Caki2 (cell line): ENCODE measurements around the gene TNP2. TPM values are rescaled to one million over a fixed set of nuclear protein-coding genes. Genes with fewer than 3 reads are reported as not detected.

Experiments
- DNase-seq: peaks from one replicate; pipeline ENCODE4 v3.0.0-alpha.2; 2015; ENCODE audit warnings: low read depth
- in situ Hi-C: cut with HindIII; loops from 2 replicates; pipeline ENCODE4 v1.10.0; 2016; ENCODE audit warnings: low sequenced_read_pairs, low pct_unique_long_range_greater_than_20kb, mixed read lengths
- total RNA-seq: library from RNA; depleted of rRNA; stranded (reverse); fragments of >200 nt; shearing (Covaris generic); gene quantifications from 2 replicates; pipeline ENCODE4 v1.2.3, GENCODE V29; 2014; ENCODE audit warnings: low replicate concordance

The TNP2 gene
- total RNA-seq, 1 experiment from 2014 or later, result not detected

DNA sequence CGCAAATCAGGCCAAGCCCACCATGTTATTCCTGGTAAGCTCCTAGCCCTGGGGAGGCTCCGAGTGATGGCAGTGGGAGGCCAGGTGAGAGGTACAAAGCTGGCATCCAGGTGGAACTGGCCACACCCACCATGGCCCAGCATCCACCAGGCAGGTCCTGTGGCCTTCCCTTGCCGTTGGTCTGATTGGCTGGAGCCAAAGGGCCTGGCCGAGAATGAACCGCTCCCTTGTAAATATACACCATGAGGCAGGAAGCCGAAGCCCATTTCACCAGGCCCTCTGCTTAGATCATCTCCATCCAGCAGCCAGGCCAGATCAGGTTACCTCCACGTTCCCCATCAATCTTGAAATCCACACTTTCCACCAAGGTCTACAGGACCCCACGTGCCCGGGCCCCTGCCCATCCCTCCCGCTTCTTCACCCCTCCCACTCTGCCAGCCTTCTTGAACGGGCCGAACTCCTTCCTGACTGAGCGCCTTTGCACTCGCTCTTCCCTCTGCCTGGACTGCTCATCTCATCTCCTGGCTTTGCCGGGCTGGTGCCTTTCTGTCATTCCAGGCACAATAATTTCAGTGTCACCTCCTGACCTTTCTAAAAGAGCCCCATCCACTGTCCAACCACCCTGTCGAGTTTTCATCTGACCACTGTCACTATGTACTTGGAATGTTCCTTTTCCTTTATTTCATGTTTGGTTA is 18.9 kb downstream of the TNP2 start:
- DNase-seq, result peak; percentile 16
- in situ Hi-C loops, result no loop called here

DNA sequence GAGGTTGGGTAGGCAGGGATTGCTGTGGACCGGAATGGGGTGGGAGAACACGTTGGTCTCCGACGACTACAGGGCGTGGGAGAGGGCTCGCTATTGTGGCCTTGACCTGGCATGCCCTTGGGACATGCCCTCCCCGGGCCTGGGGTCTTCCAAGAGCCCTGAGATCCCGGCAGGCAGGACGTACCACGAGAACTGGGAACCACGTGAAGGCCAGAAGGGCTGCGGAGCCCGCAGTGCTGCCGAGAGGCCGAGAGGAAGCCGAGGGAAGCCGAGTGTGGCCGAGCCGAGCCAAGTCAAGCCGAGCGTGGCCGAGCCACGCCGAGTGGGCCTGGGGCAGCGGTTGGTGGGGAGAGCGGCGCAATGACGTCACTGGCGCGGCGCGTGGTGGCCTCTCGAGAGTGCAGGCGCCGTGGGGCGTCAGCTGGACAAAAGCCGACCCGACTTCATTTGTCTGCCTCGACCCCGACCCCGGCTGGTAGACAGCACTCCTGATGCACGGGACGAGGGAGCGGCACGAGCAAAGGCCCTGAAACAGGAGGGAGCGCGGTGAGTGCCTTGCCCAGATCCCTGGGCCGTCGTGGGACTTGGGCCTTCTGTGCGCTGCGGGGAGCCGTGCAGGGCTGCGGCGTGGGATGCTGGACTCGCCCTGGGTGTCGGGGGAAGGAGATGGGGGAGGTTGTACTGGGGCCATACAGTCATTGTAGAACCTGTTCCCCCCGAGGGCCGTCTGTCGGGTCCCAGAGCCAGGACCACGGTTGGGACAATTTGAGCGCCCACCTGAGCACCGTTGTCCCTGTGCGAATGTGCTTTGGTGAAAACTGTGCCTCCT is 19.7 kb downstream of the TNP2 start:
- in situ Hi-C loops, result no loop called here
- no peak for DNase-seq

DNA sequence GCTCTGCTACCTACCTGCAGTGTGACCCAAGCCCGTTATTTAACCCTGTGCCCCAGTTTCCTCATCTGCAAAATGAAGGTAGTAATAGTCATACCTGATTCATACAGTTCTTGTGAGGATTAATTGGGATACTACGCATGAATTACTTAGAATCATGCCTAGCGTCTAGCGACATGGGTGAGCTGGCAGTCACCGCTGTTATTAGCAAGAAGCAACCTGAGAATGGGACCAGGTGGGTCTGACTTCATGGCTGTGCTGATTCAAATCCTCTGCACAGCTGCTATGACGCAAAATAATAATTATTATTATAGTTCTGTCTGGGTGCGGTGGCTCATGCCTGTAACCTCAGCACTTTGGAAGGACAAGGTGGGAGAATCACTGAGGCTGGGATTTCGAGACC is 21.0 kb downstream of the TNP2 start:
- in situ Hi-C loops, result no loop called here
- no peak for DNase-seq

- in situ Hi-C loops, result no loop called here
- DNase-seq, result no peak
Observed at GRCh38 chr16:11245988-11246387, 23.1 kb downstream of the TNP2 start.

- in situ Hi-C loops, result no loop called here
- no peak for DNase-seq
Observed at GRCh38 chr16:11245222-11245737, 23.8 kb downstream of the TNP2 start.

DNA sequence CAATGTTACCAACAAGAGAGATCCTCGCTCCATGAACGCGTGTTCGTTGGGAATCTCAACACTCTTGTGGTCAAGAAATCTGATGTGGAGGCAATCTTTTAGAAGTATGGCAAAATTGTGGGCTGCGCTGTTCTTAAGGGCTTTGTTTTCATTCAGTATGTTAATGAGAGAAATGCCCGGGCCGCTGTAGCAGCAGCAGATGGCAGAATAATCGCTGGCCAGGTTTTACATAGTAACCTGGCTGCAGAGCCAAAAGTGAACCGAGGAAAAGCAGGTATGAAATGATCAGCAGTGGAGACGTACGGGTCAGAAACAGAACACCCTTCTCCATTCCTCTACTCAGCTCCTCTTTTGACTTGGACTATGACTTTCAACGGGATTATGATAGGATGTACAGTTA is 26.5 kb downstream of the TNP2 start:
- in situ Hi-C loops, result no loop called here
- no peak for DNase-seq

GRCh38 chr16:11241480-11242204 is 27.5 kb downstream of the TNP2 start:
- in situ Hi-C loops, result no loop called here

GRCh38 chr16:11240636-11241473 is 28.3 kb downstream of the TNP2 start:
- in situ Hi-C loops, result no loop called here
- no peak for DNase-seq

More at GRCh38 chr16:11241480-11242204, 27.5 kb downstream of the TNP2 start:
- DNase-seq, result no peak

GRCh38 chr16:11239644-11240632 is 29.2 kb downstream of the TNP2 start:
- no peak for DNase-seq
- in situ Hi-C loops, result no loop called here

GRCh38 chr16:11238272-11239202 is 30.6 kb downstream of the TNP2 start:
- DNase-seq, result no peak
- in situ Hi-C loops, result no loop called here

DNA sequence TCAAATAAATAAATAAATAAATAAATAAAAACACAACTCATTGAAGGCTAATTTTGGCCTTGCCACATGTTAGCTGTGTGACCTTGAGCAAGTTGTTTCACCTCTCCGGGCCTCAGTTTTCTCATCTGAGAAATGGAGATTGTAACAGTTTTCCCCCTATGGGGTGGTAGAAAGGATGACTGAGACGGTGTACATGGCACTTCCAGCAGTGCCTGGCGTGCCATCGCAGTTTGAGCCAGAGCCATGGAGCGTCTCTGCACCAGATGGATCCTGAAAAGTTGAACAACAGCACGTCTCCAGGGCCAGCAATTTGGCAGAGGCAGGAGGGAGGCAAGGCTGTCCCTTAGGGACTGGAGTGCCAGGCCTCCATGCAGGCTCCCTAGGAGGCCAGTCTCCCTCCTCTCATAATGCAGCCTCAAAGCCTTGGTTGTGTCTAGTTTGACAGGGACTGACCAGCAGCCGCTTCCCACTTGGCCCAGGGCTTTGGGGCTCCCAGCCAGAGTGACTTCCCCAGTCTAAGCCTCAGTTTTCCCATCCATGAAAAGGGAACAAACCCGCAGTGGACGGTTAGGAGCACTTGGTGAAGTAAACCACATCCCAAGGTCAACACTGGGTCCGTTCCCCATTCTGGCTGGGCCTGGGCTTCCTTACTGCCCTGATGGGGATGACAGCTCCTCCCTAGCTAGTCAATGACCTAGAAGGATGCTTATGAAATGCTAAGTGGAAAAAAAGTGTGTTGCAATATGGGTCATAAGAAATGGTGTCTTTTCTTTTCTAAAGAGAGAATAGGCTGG is 32.5 kb downstream of the TNP2 start:
- no peak for DNase-seq
- in situ Hi-C loops, result no loop called here

DNA sequence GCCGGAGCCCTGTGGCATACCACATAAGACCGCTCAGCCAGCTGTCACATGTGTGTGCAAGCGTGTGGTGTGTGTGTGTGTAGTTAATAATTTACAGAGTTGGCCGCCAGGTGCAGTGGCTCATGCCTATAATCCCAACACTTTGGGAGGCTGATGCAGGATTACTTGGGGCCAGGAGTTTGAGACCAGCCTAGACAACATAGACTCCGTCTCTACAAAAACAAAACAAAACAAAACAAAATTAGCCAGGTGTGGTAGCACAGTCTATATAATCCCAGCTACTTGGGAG is 33.5 kb downstream of the TNP2 start:
- in situ Hi-C loops, result no loop called here
- no peak for DNase-seq

DNA sequence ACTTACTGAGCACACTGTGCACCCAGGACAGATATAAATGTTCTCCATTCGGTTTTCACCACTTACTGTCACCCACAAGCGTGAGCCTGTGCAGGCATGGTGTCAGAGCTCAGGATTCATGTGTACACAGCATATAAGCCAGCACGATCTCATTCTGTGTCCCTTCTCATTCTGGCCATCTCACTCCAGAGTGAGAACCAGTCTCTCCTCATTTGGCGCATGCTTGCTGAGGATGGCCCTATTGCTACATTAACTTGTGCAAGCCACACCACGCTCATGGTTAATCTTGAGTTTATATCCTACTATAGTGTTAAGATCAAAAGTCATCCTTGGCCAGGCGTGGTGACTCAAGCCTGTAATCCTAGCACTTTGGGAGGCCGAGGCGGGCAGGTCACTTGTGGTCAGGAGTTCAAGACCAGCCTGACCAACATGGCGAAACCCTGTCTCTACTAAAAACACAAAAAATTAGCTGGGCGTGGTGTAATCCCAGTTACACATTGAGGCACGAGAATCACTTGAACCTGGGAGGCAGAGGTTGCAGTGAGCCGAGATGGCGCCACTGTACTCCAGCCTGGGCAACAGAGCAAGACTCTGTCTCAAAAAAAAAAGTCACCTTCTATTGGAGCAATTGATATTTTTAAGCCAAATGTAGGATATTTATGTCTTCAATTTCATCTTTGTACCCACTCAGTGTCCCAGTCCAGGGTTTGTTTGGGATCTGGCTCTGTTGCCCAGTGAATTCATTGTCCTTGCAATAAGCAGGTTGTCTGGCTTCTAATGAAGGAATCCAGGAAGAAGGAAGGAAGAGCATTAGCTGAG is 34.0 kb downstream of the TNP2 start:
- DNase-seq, result no peak
- in situ Hi-C loops, result no loop called here

GRCh38 chr16:11233727-11234376 is 35.3 kb downstream of the TNP2 start:
- DNase-seq, result no peak
- in situ Hi-C loops, result no loop called here
